Measurements from ENCODE around the gene CACNA1C. TPM values are rescaled to one million over a fixed set of nuclear protein-coding genes. Genes with fewer than 3 reads are reported as not detected.

The CACNA1C gene
- polyA plus RNA-seq, 1 of the 3 experiments (the other 2 are of a cell fraction), result 1.5 TPM

DNA sequence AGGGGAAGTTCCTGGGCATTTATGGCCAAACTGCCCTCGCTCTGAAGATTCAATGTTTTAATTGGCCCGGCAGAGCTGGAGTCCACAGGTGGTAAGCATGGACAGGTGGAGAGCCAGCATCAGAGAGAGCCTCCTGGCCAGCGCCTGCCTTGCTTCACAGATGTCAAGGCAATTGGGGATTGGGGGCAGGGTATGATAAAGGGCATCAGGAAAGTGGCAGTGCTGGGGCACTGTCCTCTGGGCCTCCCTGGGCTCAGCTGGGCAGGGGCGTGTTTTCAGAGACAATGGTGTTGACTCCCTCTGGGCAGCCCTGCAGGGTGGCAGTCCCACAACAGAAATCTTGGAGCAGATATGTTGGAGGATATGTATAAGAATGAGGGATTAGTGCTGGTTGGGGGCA lies 237.3 kb downstream of the CACNA1C start (continued):
- TF ChIP-seq ZBTB33 (IDR thresholded peaks at IDR 0.05; ENCODE audit: borderline replicate concordance, low read depth), result no peak
- TF ChIP-seq RAD21 (IDR thresholded peaks at IDR 0.05; ENCODE audit: low read length), result no peak
- TF ChIP-seq TCF12 (IDR thresholded peaks at IDR 0.05), result no peak
- TF ChIP-seq, protein P1, sequence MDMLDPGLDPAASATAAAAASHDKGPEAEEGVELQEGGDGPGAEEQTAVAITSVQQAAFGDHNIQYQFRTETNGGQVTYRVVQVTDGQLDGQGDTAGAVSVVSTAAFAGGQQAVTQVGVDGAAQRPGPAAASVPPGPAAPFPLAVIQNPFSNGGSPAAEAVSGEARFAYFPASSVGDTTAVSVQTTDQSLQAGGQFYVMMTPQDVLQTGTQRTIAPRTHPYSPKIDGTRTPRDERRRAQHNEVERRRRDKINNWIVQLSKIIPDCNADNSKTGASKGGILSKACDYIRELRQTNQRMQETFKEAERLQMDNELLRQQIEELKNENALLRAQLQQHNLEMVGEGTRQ (IDR thresholded peaks at IDR 0.05; ENCODE audit: borderline replicate concordance, low read depth, low read length), result no peak
- no peak for TF ChIP-seq SIN3A (IDR thresholded peaks at IDR 0.05; ENCODE audit: borderline replicate concordance, low read depth, low read length)
- no peak for TF ChIP-seq FOXM1 (IDR thresholded peaks at IDR 0.05; ENCODE audit: low read depth)
- no peak for TF ChIP-seq RFX5 (IDR thresholded peaks at IDR 0.05; ENCODE audit: low read length)
- no peak for TF ChIP-seq GATA2 (CRISPR knock-in tag; IDR thresholded peaks at IDR 0.05)

DNA sequence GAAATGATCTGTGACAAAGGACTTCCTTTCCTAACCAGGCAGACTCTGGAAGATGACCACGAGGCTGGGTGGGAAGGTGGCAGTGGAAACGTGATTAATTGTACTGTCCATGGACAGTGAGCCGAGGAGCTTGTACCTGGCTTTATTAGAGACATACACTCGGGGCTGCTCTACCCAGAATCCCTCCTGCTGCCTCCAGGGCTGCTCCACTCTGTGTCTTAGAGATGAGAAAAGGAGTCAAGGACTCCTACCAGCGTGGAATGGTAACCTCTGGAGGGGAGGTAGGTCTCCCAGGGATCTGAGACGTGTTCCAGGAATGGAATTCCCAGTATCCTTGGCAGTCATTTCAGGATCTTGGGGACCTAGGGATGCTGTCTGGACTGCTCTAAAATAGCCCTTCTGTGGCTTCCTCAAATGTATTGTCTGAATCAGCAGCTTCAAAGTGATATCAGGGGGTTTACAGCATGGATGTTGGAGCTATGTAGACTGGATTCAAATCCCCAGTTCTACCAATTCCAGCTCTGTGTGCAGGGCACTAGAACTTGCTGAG lies 237.8 kb downstream of the CACNA1C start:
- Histone ChIP-seq H2AFZ (ENCODE audit: low read depth) (no peak overlapping the region), H3K4me1 (ENCODE audit: control insufficient read depth in 1 of 2, insufficient read depth in 2 of 2, low read depth in 1 of 2, low read length in 1 of 2) (peaks cover 23 to 64% of the 10 kb centered on the region in 2 experiments; a peak in 3 of 4 replicates), H3K9me2 (no peaks in the 10 kb centered on the region), H3K9ac (no peak overlapping the region), H3K27ac (ENCODE audit: low read depth in 2 of 2, low read length in 1 of 2) (no peak overlapping the region), H3K4me3 (ENCODE audit: low read depth in 2 of 2, low read length in 1 of 2) (no peak overlapping the region), H3K27me3 (ENCODE audit: insufficient read depth) (no peaks in the 10 kb centered on the region), H3K9me3 (no peaks in the 10 kb centered on the region), H3K79me2 (ENCODE audit: insufficient read depth) (no peaks in the 10 kb centered on the region), H4K20me1 (ENCODE audit: insufficient read depth) (no peaks in the 10 kb centered on the region), H3F3A (replicated peaks; ENCODE audit: insufficient read depth) (no peaks in the 10 kb centered on the region), H3K36me3 (replicated peaks in 1 of 2; ENCODE audit: control insufficient read depth in 1 of 2, insufficient read depth in 2 of 2, low read length in 1 of 2) (no peaks in the 10 kb centered on the region), H3K4me2 (no peak overlapping the region)
- no peak for TF ChIP-seq SIN3A (IDR thresholded peaks at IDR 0.05; ENCODE audit: borderline replicate concordance, low read depth, low read length)
- no peak for TF ChIP-seq EZH2phosphoT487 (IDR thresholded peaks at IDR 0.05; ENCODE audit: borderline replicate concordance, low read depth)
- no peak for TF ChIP-seq JUND (IDR thresholded peaks at IDR 0.05)
- TF ChIP-seq PBX3 (IDR thresholded peaks at IDR 0.05), result no peak
- no peak for TF ChIP-seq NFIC (IDR thresholded peaks at IDR 0.05; ENCODE audit: borderline replicate concordance)
- TF ChIP-seq TCF12 (IDR thresholded peaks at IDR 0.05), result no peak
- TF ChIP-seq ZBTB33 (IDR thresholded peaks at IDR 0.05; ENCODE audit: borderline replicate concordance, low read depth), result no peak
- TF ChIP-seq CHD2 (IDR thresholded peaks at IDR 0.05; ENCODE audit: low read length, partially characterized antibody), result no peak
- TF ChIP-seq RXRA (IDR thresholded peaks at IDR 0.05; ENCODE audit: borderline replicate concordance, low read depth), result no peak
- no peak for TF ChIP-seq TAF1 (IDR thresholded peaks at IDR 0.05; ENCODE audit: borderline replicate concordance, low read depth, low read length)
- TF ChIP-seq ELF1 (IDR thresholded peaks at IDR 0.05), result no peak
- TF ChIP-seq TEAD4 (IDR thresholded peaks at IDR 0.05; ENCODE audit: borderline replicate concordance, insufficient read depth), result no peak
- TF ChIP-seq POLR2AphosphoS5 (IDR thresholded peaks at IDR 0.05; ENCODE audit: low read depth, low read length), result no peak
- TF ChIP-seq GABPA (IDR thresholded peaks at IDR 0.05; ENCODE audit: low read depth), result no peak
- no peak for TF ChIP-seq USF1 (IDR thresholded peaks at IDR 0.05; ENCODE audit: borderline replicate concordance, low read depth)
- no peak for TF ChIP-seq EP300 (IDR thresholded peaks at IDR 0.05; ENCODE audit: borderline replicate concordance in 1 of 2, low read depth in 1 of 2, low read length in 1 of 2)
- TF ChIP-seq GATA2 (CRISPR knock-in tag; IDR thresholded peaks at IDR 0.05), result no peak
- no peak for TF ChIP-seq SMC3 (IDR thresholded peaks at IDR 0.05; ENCODE audit: low read depth, low read length)
- ChIA-PET POLR2A (no interaction called here), CTCF (interaction anchor here (0.7 to 13.7 kb wide), 20 partner anchors 9 to 350 kb away, joined by 3 to 150 read pairs (median 3); partner anchors contain the start of gene CACNA1C)
- 71% methylated on average over 5 of the region's 6 CpGs for WGBS (ENCODE audit: low lambda C conversion rate)
- DNase-seq, result no peak
